Measurements from ENCODE around the gene MYOC. TPM values are rescaled to one million over a fixed set of nuclear protein-coding genes. Genes with fewer than 3 reads are reported as not detected.
"Not testable (repeated sequence)": the region's sequence is repeated elsewhere in the genome, so short reads cannot be mapped to it uniquely, and the experiment has no call there.

The MYOC gene
- total RNA-seq, 4 donors from 2014 or later, result 88.5 to 1,432 (median 227) TPM

- 67 to 80% methylated on average over 1 of the region's 1 CpG for WGBS, 2 donors (ENCODE audit: low coverage in 1 of 2)
- H3K36me3 ChIP-seq, result no peaks in the 10 kb centered on the region
- no peak overlapping the region for H3K4me3 ChIP-seq
- no peak overlapping the region for H3K27ac ChIP-seq
- no peak for TF ChIP-seq POLR2A (IDR thresholded peaks at IDR 0.05)
- TF ChIP-seq CTCF (IDR thresholded peaks at IDR 0.05), result no peak
- TF ChIP-seq EP300 (IDR thresholded peaks at IDR 0.05), result no peak
- no peak for TF ChIP-seq POLR2AphosphoS5 (IDR thresholded peaks at IDR 0.05)
- no peaks in the 10 kb centered on the region for H3K27me3 ChIP-seq
- H3K9me3 ChIP-seq, result no peaks in the 10 kb centered on the region
- ATAC-seq, result no peak
- no peaks in the 10 kb centered on the region for H3K4me1 ChIP-seq
Measured at GRCh38 chr1:171625225-171625624, 27.3 kb downstream of the MYOC start.

- no peaks in the 10 kb centered on the region for H3K27me3 ChIP-seq
- H3K9me3 ChIP-seq, result no peaks in the 10 kb centered on the region
- WGBS, 2 donors (ENCODE audit: low coverage in 1 of 2), result 53 to 63% methylated on average over 3 to 6 of the region's 9 CpGs
- H3K27ac ChIP-seq, result no peak overlapping the region
- H3K36me3 ChIP-seq, result no peaks in the 10 kb centered on the region
- ATAC-seq, result no peak
- H3K4me3 ChIP-seq, result no peak overlapping the region
- no peak for TF ChIP-seq EP300 (IDR thresholded peaks at IDR 0.05)
- no peak for TF ChIP-seq CTCF (IDR thresholded peaks at IDR 0.05)
- no peak for TF ChIP-seq POLR2AphosphoS5 (IDR thresholded peaks at IDR 0.05)
- no peak for TF ChIP-seq POLR2A (IDR thresholded peaks at IDR 0.05)
- no peaks in the 10 kb centered on the region for H3K4me1 ChIP-seq
Measured at GRCh38 chr1:171623651-171624331, 28.7 kb downstream of the MYOC start.

- no peak for TF ChIP-seq POLR2A (IDR thresholded peaks at IDR 0.05)
- no peak for TF ChIP-seq POLR2AphosphoS5 (IDR thresholded peaks at IDR 0.05)
- TF ChIP-seq CTCF (IDR thresholded peaks at IDR 0.05), result no peak
- TF ChIP-seq EP300 (IDR thresholded peaks at IDR 0.05), result no peak
- Histone ChIP-seq H3K9me3 (no peaks in the 10 kb centered on the region), H3K36me3 (no peaks in the 10 kb centered on the region), H3K27me3 (no peaks in the 10 kb centered on the region), H3K4me3 (no peak within 1 kb of the TSS), H3K4me1 (no peaks in the 10 kb centered on the region), H3K27ac (no peak within 1 kb of the TSS)
- 38 to 55% methylated on average over 3 to 7 of the region's 7 CpGs for WGBS, 2 donors (ENCODE audit: low coverage in 1 of 2)
- ATAC-seq, result no peak
Measured at GRCh38 chr1:171622152-171622462, 30.4 kb downstream of the MYOC start, which contains the start of gene MYOCOS. Gene MYOCOS, plus strand, starts transcription at chr1:171622243. Its CDS starts 1,641 bp downstream, at chr1:171623884.

- H3K4me1 ChIP-seq, result no peaks in the 10 kb centered on the region
- no peak overlapping the region for H3K4me3 ChIP-seq
Measured at GRCh38 chr1:171616586-171616985, 35.9 kb downstream of the MYOC start.

GRCh38 chr1:171615122-171615906, 37.2 kb downstream of the MYOC start:
- H3K9me3 ChIP-seq, H3K27me3 ChIP-seq, ATAC-seq, H3K36me3 ChIP-seq, H3K4me3 ChIP-seq, H3K27ac ChIP-seq, H3K4me1 ChIP-seq: not testable (repeated sequence)
- WGBS, 2 donors (ENCODE audit: low coverage in 1 of 2), result 68 to 76% methylated on average over 6 to 14 of the region's 14 CpGs

More at GRCh38 chr1:171616586-171616985, 35.9 kb downstream of the MYOC start:
- TF ChIP-seq CTCF (IDR thresholded peaks at IDR 0.05) (no peak), POLR2AphosphoS5 (IDR thresholded peaks at IDR 0.05) (no peak), POLR2A (IDR thresholded peaks at IDR 0.05) (no peak), EP300 (IDR thresholded peaks at IDR 0.05) (no peak)
- no peaks in the 10 kb centered on the region for H3K9me3 ChIP-seq
- no peaks in the 10 kb centered on the region for H3K36me3 ChIP-seq
- 48 to 51% methylated on average over 2 of the region's 2 CpGs for WGBS, 2 donors (ENCODE audit: low coverage in 1 of 2)
- no peak for ATAC-seq
- no peak overlapping the region for H3K27ac ChIP-seq
- H3K27me3 ChIP-seq, result no peaks in the 10 kb centered on the region
